UCSD-AML1 (cell line): ENCODE results near the gene ZNF277.
A peak's percentile ranks its signal among the peaks of the same experiment; 100 is the strongest.

ENCODE experiments used
- DNase-seq: peaks from one replicate; lab custom pipeline; 2025; ENCODE audit not compliant: unreplicated experiment; lab: John Stamatoyannopoulos, UW

ZNF277 gene

GRCh38 chr7:112184455-112184854, 22.0 kb upstream of the ZNF277 start:
- DNase-seq = no peak

GRCh38 chr7:112185005-112185834, 21.3 kb upstream of the ZNF277 start:
- no peak for DNase-seq

- DNase-seq = no peak
These were observed 20.2 kb upstream of the ZNF277 start for GRCh38 chr7:112186300-112186699.

GRCh38 chr7:112188257-112188656, 18.2 kb upstream of the ZNF277 start:
- DNase-seq = no peak

GRCh38 chr7:112189691-112190090, 16.8 kb upstream of the ZNF277 start:
- no peak for DNase-seq

- DNase-seq = no peak
These were observed 16.4 kb upstream of the ZNF277 start for GRCh38 chr7:112190120-112190519.

- no peak for DNase-seq
These were observed 14.0 kb upstream of the ZNF277 start for GRCh38 chr7:112192236-112193154.

GRCh38 chr7:112193915-112194502, 12.5 kb upstream of the ZNF277 start:
- no peak for DNase-seq

GRCh38 chr7:112195717-112196116, 10.8 kb upstream of the ZNF277 start:
- no peak for DNase-seq

GRCh38 chr7:112197322-112197721, 9.2 kb upstream of the ZNF277 start:
- no peak for DNase-seq

- no peak for DNase-seq
These were observed 7.3 kb upstream of the ZNF277 start for GRCh38 chr7:112199035-112199655.

GRCh38 chr7:112199672-112200071, 6.8 kb upstream of the ZNF277 start:
- no peak for DNase-seq

GRCh38 chr7:112201411-112201810, 5.1 kb upstream of the ZNF277 start:
- no peak for DNase-seq

- no peak for DNase-seq
These were observed 4.7 kb upstream of the ZNF277 start for GRCh38 chr7:112201839-112202238.

GRCh38 chr7:112202816-112203215, 3.7 kb upstream of the ZNF277 start:
- no peak for DNase-seq

GRCh38 chr7:112203365-112203739, 3.1 kb upstream of the ZNF277 start:
- no peak for DNase-seq

GRCh38 chr7:112204499-112205342, 1.8 kb upstream of the ZNF277 start:
- peak; percentile 7 for DNase-seq

GRCh38 chr7:112205343-112206237, 905 bp upstream of the ZNF277 start:
- DNase-seq = peak; percentile 31

GRCh38 chr7:112206991-112207592, 597 bp downstream of the ZNF277 start:
- DNase-seq = no peak
